Fibroblast of villous mesenchyme (primary cell): ENCODE data around the gene GOLGA6L25. TPM values are rescaled to one million over a fixed set of nuclear protein-coding genes. Genes with fewer than 3 reads are reported as not detected.
"Not testable (repeated sequence)": the region's sequence is repeated elsewhere in the genome, so short reads cannot be mapped to it uniquely, and the experiment has no call there.

ENCODE experiments used
- DNase-seq: peaks from one replicate; pipeline ENCODE4 v3.0.0-alpha.2; 2010; ENCODE audit warnings: low read depth
- H3K4me3 ChIP-seq: 2 replicates; pipeline ENCODE4 v1.5.1; 2011; ENCODE audit warnings: low read depth, mild to moderate bottlenecking, low read length
- small RNA-seq: library from RNA; depleted of rRNA; stranded (forward); fragments of <200 nt; gene quantifications from one replicate; pipeline ENCODE3, GENCODE V24; 2012
- total RNA-seq: library from RNA; depleted of rRNA; stranded (reverse); fragments of >200 nt; gene quantifications from 2 replicates; pipeline ENCODE4 v1.2.3, GENCODE V29; 2012

GOLGA6L25 gene
- not detected in 2 replicates for total RNA-seq

GRCh38 chr15:28553268-28553667 is at the start of gene GOLGA6L25:
Gene GOLGA6L25, plus strand, starts transcription at chr15:28553568. Its CDS starts 61 bp downstream, at chr15:28553629.
- not testable (repeated sequence) for DNase-seq, H3K4me3 ChIP-seq

GRCh38 chr15:28508217-28508889 is 45.0 kb upstream of the GOLGA6L25 start:
- not testable (repeated sequence) for H3K4me3 ChIP-seq

GRCh38 chr15:28514128-28514527 is 39.2 kb upstream of the GOLGA6L25 start:
- not testable (repeated sequence) for DNase-seq, H3K4me3 ChIP-seq

More at GRCh38 chr15:28508217-28508889, 45.0 kb upstream of the GOLGA6L25 start:
- DNase-seq: not testable (repeated sequence)

GRCh38 chr15:28515208-28515607 is 38.2 kb upstream of the GOLGA6L25 start:
- not testable (repeated sequence) for DNase-seq, H3K4me3 ChIP-seq

GRCh38 chr15:28532954-28533353 is 20.4 kb upstream of the GOLGA6L25 start, which contains the start of gene GOLGA8G:
Gene GOLGA8G, minus strand, starts transcription at chr15:28532971. Its CDS starts 62 bp downstream, at chr15:28532909.
- not testable (repeated sequence) for H3K4me3 ChIP-seq, DNase-seq

GRCh38 chr15:28573351-28573750 is 20.0 kb downstream of the GOLGA6L25 start:
- not testable (repeated sequence) for H3K4me3 ChIP-seq, DNase-seq

- peak overlapping the region; percentile 43 for H3K4me3 ChIP-seq
- DNase-seq: not testable (repeated sequence)
These were observed 35.7 kb downstream of the GOLGA6L25 start for GRCh38 chr15:28588977-28589606.

- H3K4me3 ChIP-seq: peak overlapping the region; percentile 51
- DNase-seq: not testable (repeated sequence)
These were observed 36.4 kb downstream of the GOLGA6L25 start for GRCh38 chr15:28589769-28590168.

- H3K4me3 ChIP-seq, DNase-seq: not testable (repeated sequence)
These were observed 39.0 kb downstream of the GOLGA6L25 start for GRCh38 chr15:28592395-28592794.

- not testable (repeated sequence) for DNase-seq, H3K4me3 ChIP-seq
These were observed 40.2 kb downstream of the GOLGA6L25 start for GRCh38 chr15:28593424-28594129.

GRCh38 chr15:28597471-28597870 is 44.1 kb downstream of the GOLGA6L25 start:
- DNase-seq, H3K4me3 ChIP-seq: not testable (repeated sequence)

- not testable (repeated sequence) for H3K4me3 ChIP-seq, DNase-seq
These were observed 44.8 kb downstream of the GOLGA6L25 start for GRCh38 chr15:28598209-28598608.

- H3K4me3 ChIP-seq, DNase-seq: not testable (repeated sequence)
These were observed 48.8 kb downstream of the GOLGA6L25 start for GRCh38 chr15:28602152-28602551.

Small RNA genes within 50 kb of the gene (small RNA-seq; reads per million reads assigned to genes)
- gene AC138749.2 (not detected), gene RF00017 (not detected)

Other genes with a start within 250 kb of the GOLGA6L25 start
- 39.6 and 41.0 TPM in 2 replicates for gene HERC2, start 231.4 kb upstream of the GOLGA6L25 start, total RNA-seq
- not detected in 2 replicates for gene GOLGA6L24, start 195.5 kb upstream of the GOLGA6L25 start, total RNA-seq
- gene GOLGA8F, start 174.9 kb upstream of the GOLGA6L25 start, total RNA-seq: not detected in 2 replicates
- not detected in 2 replicates for gene GOLGA8G, start 20.6 kb upstream of the GOLGA6L25 start, total RNA-seq
- gene GOLGA8M, start 158.9 kb downstream of the GOLGA6L25 start, total RNA-seq: under 0.01 and 1.3 TPM in 2 replicates